HG03025 (cell line): Measurements from ENCODE around the gene RMND5A.
"Not testable (repeated sequence)": the region's sequence is repeated elsewhere in the genome, so short reads cannot be mapped to it uniquely, and the experiment has no call there.

Experiments
- ATAC-seq: cut with Tn5 transposase; IDR thresholded peaks from one replicate; pipeline ENCODE4 v1.9.1; 2021; ENCODE audit warnings: mild to moderate bottlenecking, moderate library complexity; ENCODE audit not compliant: unreplicated experiment, low FRiP score

RMND5A gene

GRCh38 chr2:86708126-86708525 lies 12.0 kb upstream of the RMND5A start:
- ATAC-seq, result not testable (repeated sequence)

GRCh38 chr2:86714579-86715173 lies 5.4 kb upstream of the RMND5A start:
- not testable (repeated sequence) for ATAC-seq

GRCh38 chr2:86719263-86719636 lies 841 bp upstream of the RMND5A start:
- not testable (repeated sequence) for ATAC-seq

- ATAC-seq, result peak; percentile 32
Measured at GRCh38 chr2:86720540-86721320, 639 bp downstream of the RMND5A start.

- ATAC-seq, result not testable (repeated sequence)
Measured at GRCh38 chr2:86725706-86726105, 5.6 kb downstream of the RMND5A start.

- not testable (repeated sequence) for ATAC-seq
Measured at GRCh38 chr2:86732040-86732525, 12.0 kb downstream of the RMND5A start.

DNA sequence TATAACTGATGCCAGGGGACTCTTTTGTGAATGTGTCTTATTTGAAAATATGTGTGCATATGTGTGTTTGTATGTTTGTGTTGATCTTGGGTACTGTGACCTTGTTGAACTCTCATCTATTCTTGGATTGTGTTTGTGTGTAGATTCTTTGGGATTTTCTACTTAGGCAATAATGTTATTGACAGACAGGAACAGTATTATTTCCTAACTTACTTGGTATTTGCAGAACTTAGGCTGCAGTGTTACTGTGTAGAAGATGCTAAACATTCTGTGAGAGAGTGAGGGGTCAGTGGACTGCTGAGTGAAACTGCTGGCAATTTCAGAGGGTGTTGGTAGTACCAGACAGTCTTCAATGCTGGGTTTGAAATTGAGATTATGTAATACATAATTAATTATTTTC lies 12.7 kb downstream of the RMND5A start:
- ATAC-seq, result not testable (repeated sequence)

GRCh38 chr2:86733528-86733927 lies 13.4 kb downstream of the RMND5A start:
- ATAC-seq, result not testable (repeated sequence)

DNA sequence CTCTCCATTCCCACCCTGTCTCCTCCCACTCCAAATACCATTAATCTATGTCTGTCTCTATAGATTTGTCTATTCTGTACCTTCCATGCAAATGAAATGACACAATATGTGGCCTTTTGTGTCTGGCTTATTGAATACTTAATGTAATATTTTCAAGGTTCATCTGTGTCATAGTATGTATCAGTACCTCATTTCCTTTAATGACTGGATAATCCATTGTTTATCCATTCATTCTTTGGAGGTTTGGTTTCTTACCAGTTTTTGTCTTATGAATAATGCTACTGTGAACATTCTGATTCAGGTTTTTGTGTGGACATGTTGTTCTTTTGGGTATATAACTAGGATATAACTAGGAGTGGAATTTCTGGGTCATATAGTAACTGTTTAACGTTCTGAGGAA lies 14.8 kb downstream of the RMND5A start:
- not testable (repeated sequence) for ATAC-seq

- ATAC-seq, result not testable (repeated sequence)
Measured at GRCh38 chr2:86739485-86739884, 19.4 kb downstream of the RMND5A start.

- not testable (repeated sequence) for ATAC-seq
Measured at GRCh38 chr2:86739889-86740288, 19.8 kb downstream of the RMND5A start.

DNA sequence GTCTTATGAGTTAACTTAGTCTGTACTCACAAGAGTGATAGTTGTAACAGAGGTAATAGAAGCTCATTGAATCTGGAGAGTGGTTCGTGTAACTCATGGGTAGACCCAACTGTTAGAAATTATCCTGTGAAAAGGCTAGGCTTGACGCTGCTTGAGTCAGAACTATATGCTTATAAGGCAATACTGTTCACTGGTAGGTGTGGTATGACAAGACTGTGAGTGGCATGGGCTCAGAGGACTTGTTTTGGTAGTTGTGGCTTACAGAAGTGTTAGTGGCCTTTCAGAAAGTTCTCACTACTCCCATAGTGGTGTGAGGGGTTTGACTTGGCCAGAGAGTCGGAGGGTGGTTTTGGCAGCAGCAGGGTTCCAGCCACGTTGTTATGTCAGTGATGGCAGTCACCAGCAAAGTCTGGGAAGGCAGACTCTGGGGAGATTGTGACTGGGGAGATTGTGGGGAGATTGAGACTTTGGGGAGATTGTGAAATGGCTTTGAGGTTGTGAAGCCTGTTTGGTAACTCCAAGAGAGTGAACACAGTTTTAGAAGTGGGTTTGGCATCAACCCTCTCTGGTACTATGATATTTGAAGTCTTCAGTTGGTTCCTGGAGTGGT lies 21.9 kb downstream of the RMND5A start:
- not testable (repeated sequence) for ATAC-seq

DNA sequence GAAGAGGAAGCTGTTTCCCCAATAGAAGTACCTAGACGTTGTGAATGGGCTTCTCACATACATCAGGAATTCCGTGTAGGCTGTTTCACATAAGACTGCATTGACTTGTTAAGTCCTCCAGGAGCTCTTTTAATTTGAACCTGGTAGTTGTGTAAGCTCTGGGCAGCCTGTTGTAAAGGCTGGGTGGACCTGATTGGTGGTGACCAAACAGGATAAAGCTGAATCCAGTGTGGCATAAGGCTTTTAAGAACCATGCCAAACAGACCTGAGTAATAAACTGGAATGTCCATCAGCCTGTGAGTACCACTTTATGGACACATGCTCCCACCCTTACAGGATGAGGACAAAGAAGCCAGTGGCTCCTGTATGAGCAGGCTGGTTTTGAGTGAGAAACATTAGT lies 24.1 kb downstream of the RMND5A start:
- no peak for ATAC-seq

DNA sequence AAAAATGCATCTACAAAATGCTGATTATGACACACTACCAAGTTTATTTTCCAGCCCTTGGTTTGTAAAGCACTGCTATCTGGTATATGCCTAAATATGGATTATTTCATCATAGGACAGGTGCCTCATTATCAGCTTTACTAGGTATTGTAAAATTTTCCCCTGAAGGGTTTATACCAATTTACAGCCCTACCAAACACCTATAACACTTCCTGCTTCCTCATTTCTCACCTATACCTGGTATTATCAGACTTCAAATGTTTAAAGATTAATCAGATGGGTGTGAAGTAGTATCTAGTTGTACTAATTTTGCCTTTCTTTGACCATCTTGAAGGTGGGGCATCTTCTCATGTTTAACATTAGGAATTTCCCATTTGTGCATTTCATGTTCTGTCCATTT lies 26.8 kb downstream of the RMND5A start:
- ATAC-seq, result no peak

- no peak for ATAC-seq
Measured at GRCh38 chr2:86747711-86748639, 27.9 kb downstream of the RMND5A start.

GRCh38 chr2:86750240-86750839 lies 30.2 kb downstream of the RMND5A start:
- no peak for ATAC-seq

DNA sequence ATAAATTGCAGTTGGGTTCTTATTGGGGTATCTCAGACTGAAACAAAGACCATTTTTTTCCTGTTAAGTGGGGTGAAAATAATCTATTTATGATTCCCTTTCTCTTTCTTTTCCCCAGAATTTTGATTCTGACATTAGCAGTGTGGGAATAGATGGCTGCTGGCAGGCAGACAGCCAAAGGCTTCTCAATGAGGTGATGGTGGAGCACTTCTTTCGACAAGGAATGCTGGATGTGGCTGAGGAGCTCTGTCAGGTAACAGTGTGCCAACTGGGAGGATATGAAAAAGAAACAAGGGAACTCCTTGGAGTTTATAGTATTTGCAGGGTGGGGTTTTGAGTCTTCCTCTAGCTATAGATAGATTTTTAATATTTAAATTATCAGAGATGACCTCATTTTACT lies 31.7 kb downstream of the RMND5A start:
- no peak for ATAC-seq

DNA sequence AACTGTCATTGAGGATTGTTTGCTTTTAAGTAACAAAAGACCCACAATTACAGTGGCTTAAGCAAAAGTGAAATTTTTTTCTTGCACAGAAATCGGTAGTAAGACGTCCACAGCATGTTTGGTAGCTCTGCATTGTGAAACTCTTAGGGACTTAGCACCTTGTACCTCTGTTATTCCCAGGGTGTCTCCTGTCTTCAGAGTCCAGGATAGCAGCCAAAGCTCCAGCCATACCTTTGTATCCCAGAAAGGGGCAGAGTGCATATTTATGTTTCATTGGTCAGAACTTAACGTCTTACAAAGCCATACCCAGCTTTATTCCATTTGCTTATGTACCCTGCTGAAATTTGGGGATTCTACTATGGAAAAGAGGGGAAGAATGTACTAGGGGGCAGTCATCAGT lies 32.8 kb downstream of the RMND5A start:
- ATAC-seq, result no peak

DNA sequence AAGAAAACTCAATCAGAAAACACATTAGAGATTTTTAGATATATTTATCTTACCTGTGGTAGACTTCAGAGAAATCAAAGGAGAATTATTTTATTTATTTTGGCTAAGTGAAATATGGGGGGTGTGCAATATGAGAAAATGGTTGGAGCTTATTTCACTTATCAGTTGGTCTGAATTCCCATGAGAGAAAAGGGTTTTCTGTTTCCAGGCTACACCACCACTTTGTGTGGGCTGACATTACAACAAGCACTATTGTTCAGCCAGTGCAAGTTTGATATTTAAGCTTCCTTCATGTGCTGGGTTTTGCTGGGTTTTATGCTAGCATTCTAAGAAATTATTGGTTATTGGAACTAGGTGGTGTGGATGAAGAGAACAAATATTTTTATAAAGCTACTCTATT lies 33.5 kb downstream of the RMND5A start:
- no peak for ATAC-seq

- ATAC-seq, result no peak
Measured at GRCh38 chr2:86758405-86758804, 38.3 kb downstream of the RMND5A start.
